ENCODE measurements around the gene ANKRD12.
"Not testable (repeated sequence)": the region's sequence is repeated elsewhere in the genome, so short reads cannot be mapped to it uniquely, and the experiment has no call there.

ANKRD12 gene

DNA sequence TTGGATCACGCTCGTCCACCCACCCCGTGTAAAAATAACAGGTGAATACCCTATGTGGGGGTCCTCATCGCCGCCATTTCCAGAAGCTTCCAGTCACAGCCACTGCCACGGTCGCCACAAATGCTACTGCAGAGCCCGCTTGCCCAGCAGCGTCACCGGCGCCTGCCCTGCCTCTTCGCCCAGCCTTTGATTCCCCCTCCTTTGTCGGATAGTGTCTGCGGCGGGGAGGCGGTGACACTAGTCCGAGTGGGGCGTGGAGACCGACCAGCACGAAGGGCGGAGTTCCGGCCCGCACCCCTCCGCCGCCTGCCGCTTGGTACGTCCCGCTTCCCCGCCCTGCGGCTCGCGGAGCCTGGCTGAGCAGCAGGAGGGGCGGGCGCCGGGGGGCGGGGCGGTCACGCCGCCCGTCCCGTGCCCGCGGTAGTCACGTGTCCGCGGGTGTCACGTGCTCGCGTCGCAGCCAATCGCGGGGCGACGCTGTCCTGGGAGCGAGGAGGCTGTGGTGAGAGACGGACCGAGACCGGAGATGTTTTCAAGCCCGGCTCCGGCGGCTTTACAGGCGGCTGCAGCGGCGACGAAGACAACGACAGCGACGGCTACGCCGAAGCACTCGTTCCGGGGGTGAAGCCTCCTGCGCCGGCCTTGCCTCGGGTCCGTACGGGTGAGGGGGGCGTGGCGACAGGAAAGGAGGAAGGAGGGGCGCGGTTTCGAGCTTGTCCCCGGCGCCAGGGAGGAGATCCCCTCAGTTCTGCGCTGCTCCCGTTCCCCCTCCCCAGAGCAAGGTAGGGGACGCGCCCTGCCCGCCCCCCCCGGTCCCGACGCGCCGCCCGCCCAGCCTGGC lies at the start of gene ANKRD12:
TSS of gene ANKRD12 (plus strand) at position 467 of the 841 bp plus-strand sequence. CDS start 45,652 bp downstream, outside the sequence.
- DNase-seq = peak; percentile 91 to 98 (median 94)

DNA sequence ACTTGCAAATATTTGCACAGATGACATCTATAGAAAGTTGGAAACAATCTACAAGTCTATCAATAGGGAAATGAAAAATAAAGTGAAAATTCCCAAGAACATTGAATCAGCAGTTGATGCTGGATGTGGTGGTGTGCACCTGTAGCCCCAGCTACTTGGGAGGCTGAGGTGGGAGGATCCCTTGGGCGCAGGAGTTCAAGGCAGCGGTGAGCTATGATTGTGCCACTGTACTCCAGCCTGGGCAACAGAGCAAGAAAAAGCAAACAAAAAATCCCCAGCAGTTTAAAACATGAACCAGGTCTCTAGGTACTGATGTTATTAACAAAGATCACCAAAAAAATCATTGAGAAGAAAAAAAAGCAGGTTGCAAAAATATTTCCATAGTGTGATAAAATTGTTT lies 49.4 kb upstream of the ANKRD12 start:
- no peak for DNase-seq

DNA sequence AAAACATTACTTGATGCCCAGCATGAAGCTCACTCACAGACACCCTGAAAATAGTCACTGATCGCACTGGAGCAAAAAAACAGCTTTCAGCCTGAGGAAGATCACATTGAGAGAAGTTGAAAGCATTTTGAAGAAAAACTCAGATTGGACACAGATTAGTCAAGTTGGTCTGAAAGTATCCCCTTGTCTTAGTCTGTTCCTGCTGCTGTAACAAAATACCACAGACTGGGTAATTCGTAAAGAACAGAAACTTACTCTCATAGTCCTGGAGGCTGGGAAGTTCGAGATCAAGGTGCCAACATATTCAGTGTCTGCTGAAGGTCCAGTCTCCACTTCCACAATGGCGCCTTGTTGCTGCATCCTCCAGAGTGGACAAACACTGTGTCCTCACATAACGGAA lies 48.3 kb upstream of the ANKRD12 start:
- DNase-seq = no peak

DNA sequence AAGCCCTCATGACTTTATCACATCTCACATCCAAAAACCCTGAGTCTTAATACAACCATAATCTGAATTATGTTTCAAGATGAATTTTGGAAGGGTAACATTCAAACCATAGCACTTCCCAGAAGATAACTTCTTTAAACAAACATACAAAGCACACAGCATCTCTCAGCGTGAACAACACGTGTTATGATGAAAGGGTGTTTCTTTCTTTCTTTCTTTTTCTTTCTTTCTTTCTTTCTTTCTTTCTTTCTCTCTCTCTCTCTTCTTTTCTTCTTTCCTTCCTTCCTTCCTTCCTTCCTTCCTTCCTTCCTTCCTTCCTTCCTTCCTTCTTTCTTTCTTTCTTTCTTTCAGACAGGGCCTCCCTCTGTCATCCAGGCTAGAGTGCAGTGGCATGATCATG lies 47.9 kb upstream of the ANKRD12 start:
- not testable (repeated sequence) for DNase-seq

DNA sequence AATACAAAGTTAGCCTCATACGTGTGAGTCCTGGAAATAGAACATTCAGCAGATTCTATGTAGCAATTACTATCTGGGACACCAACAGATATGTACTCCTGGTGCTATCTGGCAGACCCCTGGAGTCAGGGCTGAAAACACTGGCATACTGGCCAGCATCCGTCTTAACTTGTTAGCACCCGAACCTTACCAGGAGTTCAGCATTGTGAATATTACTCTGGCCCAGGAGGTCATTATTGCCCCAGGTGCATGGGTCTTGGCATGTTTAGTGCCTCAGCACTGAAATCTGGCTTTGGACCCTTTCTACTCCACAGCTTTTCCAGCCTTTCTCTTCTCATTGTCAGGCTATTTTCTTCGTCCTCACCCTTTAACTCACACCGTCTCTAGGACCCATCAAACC lies 46.0 kb upstream of the ANKRD12 start:
- no peak for DNase-seq

DNA sequence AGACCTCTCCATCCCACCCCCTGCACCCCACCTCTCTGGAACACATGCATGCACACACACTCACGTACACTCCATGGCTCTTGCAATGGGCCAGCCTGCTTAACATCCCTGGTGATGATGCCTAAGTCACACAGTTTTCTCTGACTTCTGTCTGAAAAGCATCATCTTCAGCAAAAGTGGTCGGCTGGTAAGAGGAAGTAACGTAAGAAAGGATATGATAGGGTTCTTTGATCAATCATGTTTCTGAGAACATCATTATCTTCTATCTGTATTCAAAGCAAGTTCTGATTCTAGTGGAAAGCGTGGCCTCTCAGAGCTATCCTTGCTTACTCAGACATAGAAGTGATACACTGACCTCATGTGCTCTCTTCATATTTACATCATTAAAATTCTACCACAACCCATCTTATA lies 45.5 kb upstream of the ANKRD12 start:
- DNase-seq = peak in 2 of 4 experiments; percentile 8 to 15

DNA sequence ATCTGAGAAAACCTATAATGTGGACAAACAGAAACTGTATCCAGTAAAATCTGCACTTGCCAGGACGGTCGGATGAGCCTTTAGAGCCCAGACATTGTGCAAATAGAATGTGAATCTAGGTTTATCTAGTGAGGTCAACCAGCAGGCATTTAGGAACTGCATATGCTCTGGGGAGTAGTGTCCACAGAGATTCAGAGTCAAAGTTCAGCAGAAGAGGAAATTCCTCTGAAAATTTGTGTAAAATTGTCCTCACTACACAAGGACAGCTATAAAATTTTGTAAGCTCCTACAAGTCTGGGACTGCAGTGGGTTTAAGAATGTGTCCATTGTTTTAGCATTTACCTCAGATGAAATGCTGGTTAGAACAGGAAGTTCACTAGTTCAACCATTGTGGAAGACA lies 43.9 kb upstream of the ANKRD12 start:
- no peak for DNase-seq

DNA sequence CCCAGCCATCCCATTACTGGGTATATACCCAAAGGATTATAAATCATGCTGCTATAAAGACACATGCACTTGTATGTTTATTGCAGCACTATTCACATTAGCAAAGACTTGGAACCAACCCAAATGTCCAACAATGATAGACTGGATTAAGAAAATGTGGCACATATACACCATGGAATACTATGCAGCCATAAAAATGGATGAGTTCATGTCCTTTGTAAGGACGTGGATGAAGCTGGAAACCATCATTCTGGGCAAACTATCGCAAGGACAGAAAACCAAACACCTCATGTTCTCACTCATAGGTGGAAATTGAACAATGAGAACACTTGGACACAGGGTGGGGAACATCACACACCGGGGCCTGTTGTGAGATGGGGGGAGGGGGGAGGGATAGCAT lies 43.5 kb upstream of the ANKRD12 start:
- not testable (repeated sequence) for DNase-seq

DNA sequence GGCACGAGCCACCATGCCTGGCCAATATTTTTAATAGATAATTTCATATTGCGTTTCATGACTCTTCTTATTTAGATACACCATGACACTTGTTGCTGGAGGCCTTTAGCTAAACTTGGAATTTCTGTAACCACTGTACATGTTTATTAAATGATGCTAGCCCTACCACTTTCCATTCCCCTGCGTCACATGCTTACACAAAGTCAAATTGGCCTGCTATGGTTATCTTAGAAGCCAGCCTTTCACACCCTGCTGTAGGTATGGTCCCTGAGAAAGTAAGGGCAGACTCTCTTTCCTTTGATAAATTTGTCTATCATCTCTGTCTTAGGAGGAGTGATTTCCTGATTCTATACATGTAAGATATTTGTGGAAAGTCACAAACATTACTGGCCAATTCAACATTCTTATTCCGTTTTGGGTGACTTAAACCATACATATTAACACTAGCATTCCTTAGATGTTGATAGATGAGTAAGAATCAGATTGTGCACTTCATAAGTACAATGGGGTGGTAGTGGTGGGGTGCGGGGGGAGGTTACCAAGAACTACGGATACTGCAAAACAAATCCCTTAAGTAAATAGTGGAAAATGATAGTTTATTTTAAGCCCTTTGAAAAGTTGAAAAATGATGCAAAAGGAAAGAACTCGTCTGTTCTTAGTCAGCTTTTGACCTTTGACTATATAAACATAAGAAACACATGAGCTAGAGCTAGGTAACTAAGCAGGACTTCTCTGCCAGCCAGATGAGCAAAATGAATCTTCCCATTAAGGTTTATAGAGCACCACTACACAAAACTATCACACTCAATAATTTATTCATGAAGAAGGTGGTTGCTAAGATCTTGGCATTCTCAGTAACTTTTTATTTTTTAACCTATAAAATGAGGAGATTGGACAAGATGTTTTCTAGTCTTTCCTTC lies 42.0 kb upstream of the ANKRD12 start:
- peak in 1 of 4 experiments; percentile 6 for DNase-seq

DNA sequence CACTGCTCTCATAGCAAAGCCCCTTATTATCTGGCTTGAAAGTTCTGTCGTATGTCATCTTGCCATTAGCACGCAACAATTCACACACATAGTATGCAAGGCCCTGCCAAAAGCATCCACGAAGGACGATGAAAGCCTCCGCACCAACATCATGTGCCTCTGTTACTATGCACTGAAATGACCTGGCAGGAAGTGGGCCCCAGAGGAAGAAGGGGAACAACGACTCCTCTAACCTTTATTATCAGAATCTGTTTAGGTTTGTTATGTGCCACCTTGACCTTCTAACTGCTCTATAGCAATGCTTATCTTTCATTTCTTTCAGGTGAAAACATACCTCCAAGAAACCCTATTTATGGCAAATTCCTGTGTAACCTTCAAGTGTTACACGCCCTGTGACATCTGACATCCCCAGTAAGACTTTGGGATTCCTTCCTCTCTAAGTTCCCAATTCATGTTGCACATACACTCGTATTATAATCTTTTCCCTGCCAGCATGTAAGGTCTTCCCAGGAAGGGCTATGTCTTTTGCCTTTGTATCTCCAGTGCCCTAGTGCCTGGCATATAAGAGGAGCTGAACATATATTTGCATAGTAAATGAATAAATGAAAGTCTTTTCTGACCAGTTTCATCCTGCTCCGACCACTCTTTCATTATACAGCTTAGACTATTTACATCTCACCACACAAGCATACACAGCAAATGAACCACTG lies 41.1 kb upstream of the ANKRD12 start:
- DNase-seq = peak in 3 of 4 experiments; percentile 4 to 28 (median 8)

DNA sequence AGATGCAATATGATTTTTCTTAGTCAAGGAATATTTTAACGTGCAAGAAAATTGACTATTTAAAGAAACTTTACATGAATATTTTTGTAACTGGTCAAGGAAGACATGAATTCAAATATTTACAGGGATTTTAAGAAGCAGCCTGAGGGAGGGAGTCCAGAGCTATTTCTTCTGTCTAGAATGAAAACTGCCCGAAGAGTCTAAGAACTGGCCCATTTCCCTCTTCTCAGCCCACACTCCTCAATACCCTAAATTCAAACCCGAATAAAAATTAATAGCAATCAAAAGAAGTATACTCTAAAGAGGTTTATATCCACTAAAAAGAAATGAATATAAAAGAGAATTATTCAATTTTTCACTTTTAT lies 40.6 kb upstream of the ANKRD12 start:
- no peak for DNase-seq

DNA sequence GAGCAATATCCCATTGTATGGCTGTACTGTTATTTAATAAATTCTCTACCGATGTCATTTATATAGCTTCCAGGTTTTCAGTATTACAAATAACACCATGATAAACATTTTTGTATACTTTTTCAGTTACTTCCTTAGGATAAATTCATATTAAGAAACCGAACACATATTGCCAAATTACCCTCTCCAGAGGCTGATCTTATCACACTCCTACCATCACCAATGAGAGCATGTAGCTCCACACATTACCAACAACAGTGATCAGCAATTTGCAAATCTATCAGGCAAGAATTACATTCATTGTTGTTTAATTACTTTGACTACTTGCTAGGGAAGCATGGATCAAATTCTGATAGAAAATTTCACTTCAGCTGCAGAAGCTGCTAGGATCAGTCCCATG lies 39.9 kb upstream of the ANKRD12 start:
- DNase-seq = no peak

DNA sequence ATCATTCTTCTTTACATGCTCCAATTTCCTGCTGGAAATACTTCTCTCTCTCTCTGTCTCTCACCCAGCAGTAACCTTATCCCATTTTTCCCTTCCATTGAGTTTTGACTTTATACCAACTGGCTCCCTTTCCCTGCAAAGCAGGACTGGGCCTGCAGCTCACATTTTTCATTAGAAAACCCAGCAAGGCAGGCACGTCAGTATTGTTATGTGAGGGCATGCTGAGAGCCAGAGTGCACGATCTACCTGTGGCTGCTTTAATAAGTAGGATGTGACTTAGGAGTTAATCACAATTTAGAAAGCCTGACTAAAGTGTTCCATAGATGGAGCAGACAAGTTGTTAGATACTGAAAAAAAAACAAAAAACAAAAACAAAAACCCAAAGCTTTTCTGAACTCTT lies 39.2 kb upstream of the ANKRD12 start:
- no peak for DNase-seq

DNA sequence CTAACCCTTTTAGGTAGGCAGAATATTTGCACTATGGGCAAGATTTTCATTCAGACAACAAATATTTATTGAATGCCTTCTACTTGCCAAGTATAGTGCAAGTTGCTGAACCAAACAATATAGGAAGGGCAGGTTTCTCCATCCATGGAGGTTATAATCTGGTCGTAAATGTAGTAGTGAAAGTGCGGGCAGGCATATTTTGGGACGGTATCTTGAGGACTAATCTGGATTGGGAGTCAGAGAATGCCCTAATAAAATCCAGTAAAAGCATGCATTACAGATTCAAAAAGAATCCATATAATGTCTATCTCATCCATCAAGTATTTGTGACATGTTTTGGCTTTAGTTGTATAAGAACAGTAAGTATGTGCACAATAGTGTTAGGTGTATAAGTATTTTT lies 35.8 kb upstream of the ANKRD12 start:
- no peak for DNase-seq

DNA sequence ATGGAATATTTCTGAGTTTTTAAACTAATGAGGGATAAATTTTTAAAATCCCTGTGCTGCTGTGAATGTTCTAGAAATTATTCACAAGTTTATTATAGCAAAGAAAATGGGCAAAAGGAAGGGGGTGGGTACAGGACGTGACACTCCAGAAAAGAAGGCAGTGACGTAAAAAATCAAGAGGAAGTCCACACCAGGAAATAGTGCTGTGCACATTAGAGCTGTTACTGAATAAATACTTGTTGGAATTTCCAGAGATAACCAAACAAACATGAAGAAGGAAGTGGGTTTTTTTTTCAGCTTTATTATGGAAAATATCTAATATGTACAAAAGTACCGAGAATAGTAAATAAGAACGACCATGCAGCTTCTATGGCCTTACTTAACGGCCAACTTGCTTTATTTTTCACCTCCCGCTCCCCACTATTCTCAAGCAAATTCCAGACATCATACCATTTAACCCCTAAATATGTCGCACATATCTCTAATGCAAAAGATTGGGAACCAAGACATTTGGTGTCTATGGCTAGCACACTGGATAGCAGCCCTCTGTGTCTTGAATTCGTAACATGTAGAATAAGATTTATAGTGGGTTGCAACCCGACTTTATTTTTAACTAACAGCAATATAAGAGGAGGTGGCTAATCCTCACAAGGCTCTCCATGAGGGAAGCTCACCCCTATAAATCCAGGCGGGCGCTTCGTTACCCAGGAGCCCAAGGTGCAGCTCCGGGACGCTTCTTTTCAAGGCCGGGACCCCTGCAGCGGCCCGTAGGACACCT lies 34.7 kb upstream of the ANKRD12 start:
- no peak for DNase-seq

DNA sequence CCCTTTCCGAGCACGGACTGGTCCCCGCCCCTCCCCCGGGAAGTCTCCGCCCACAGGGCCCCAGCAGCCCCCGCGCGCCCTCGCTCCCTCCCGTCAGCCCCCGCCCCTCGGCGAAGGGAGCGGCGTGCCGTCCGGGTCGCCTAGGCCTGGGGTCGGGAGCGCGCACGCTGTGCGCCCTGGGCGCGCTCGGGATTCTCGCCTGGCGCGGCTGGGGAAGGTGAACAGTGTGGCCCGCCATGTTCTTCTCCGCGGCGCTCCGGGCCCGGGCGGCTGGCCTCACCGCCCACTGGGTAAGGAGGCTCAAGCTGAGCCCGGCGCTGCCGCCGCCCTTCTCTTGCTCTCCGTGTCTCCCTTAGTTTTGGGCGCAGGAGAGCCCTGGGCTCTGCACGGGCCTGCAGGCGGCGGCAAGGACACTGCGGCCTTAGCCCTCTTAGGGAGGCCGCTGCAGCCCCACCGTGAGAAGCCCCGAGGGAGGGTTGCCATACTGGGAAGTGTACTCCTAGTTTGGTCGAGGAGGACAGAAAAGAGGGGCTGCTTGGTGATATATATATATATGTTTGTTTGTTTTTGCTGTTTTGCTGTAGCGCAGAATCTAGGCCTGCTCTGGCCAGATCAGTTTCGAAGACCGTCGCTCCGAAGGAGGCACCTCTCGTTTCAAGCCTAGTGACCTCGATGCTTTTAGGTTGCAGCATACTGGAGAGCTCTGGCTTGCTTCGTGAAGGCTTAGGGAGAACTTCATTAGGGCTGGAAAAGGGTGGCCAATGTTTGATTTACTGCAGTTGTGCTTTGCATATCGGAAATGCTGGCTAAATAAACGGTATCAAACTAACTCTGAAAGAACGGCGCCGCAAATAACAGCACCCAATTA lies 33.8 kb upstream of the ANKRD12 start, which contains the start of gene NDUFV2:
TSS of gene NDUFV2 (plus strand) at position 192 of the 868 bp plus-strand sequence. CDS start at position 237, 45 bp downstream.
- peak; percentile 97 to 99 (median 98) for DNase-seq

DNA sequence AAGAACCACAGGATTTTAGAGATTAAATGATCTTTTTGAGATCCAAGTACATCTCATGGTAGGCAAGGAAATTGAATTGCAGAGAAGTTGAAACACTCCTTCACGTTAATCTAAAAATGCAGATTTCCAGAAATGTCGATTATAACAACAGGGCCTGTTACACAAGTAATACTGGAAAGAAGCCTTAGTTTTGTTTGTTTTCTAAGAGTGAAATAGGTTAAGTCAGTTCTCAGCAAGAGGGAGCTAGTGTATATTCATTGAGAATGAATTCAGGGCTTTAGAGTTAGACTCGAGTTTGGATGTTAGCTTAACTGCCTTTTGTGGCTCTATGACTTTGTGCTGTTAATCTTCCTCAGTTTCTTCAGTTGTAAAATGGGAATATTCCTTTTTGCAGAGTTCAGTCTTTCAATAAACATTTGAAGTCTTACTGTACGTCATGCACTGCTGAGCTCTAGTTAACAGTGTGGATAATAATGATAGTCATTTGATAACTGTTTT lies 33.2 kb upstream of the ANKRD12 start:
- DNase-seq = no peak

DNA sequence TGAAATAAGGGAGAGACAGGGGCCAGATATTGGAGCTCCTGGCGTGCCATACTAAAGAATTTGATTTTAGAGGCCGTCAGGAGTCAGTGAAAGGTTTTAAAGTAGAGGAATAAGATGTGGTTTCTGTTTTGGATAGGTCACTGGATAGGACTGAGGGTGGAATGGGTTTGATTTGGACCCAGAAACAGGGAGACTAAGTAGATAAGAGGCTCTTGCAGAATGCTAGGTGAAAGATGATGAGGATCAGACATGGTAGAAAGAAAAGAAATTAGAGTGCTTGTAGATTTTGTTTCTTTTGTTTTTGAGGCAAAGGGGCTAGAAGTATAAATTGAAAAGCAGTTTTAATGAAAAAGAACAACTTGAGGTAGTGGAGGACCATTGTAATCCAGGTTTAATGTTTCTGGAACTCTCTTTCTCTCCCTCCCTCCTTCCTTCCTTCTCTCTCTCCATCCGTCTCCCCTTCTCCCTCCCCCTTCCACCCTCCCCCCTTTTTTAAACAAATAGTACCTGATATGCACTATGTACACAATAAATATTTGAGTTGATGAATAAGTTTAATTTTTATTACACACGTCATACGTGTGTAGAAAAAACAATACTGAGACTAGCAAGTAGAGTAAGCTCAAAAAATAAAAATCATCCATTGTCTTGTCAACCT lies 32.2 kb upstream of the ANKRD12 start:
- no peak for DNase-seq

DNA sequence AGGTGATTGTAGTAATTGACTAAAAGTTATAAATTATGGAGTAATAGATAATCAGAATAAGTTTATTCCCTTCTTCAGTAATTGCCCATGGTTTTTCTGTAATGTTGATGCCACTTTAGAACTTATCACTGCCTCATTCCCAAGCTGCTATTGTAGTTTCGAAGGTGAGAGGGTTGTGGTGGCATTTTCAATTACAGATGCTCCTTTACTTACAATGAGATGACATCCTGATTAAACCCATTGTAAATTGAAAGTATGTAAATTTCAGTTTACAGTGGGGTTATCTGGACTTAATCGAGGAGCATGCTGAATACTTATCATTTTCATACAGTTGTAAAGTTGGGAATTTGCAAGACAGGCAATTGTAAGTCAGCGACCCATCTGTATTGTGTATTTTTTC lies 31.2 kb upstream of the ANKRD12 start:
- no peak for DNase-seq

DNA sequence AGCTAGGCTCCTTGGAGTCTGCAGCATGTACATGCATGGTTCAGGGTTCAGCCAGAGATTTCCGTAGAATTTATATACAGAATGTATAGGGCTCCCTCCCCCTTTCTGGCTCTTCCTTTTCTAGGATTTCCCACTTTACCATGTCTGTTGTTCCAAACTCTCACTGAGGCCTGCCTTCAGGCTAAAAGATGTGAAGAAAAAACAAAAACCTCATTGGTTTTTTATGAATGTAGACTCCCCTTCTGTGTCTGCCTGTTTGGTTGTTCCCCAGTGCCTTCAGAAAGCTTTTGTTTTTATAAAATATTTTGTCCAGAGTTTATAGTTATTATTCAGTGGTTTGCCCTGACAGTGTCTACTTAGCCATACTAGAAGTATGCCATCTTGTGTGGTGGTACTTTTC lies 30.5 kb upstream of the ANKRD12 start:
- DNase-seq = no peak

Data from activated CD4-positive, CD25-positive, alpha-beta regulatory T cell (primary cell).